DMS153 treated with DMSO at 0.1 percent for 48 hours (cell line): ENCODE data around the gene NDST3.

ENCODE experiments used
- DNase-seq: peaks from one replicate; lab custom pipeline; 2025; ENCODE audit not compliant: unreplicated experiment; lab: John Stamatoyannopoulos, UW

Gene NDST3

DNA sequence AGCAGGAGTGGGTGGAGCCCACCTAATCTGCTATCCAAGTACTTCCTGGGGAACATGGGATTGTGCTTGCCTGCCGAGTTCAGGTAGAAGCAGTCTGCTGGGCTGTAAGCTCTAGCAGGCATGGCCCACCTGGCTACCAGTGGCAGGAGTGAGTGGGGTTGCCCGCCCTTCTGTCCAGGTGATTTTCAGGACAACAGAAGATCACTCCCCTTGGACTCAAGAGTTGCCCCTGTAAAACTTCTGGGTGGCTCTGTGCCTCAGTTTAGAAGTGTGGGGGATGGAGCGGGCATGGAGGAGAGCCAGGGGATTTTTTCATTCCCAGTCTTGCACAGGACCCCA, 43.5 kb downstream of the NDST3 start:
- DNase-seq, result no peak

DNA sequence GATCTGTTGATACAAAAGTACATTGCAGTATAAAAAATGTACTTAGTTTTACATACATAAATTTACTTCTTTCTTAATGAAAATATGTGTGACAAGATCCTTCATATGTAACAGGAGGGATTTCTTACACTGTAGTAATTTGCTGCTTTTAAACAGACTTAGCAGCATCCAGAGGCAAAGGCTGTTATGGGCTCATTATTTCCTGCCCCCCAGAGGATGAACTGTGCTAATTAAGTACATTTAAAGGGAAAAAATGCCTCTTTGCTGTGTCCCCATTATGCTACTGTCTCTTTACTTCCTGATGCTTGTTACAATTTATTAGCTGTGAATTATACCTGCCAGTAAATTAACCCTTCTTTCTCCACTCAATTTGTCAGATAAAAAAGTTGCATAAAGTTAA, 47.1 kb downstream of the NDST3 start:
- no peak for DNase-seq

DNA sequence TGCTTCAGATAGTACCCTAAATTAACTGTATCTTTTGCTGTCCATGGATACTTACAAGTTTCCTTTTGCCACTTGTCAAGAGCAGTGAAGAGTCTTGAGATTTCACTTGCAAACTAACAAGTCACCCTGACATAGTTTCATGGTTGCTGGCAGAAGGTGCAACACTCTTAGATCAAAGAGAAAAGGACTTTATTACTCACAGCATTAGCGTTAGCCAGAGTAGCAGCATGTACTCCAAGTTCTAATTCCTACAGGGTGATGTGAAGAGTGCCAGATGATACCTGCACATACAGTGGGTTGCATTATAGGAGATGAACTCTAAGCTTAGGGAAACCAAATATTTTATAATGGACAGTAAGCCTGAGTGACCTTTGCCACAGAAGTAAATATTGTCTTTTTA, 47.9 kb downstream of the NDST3 start:
- DNase-seq, result no peak

DNA sequence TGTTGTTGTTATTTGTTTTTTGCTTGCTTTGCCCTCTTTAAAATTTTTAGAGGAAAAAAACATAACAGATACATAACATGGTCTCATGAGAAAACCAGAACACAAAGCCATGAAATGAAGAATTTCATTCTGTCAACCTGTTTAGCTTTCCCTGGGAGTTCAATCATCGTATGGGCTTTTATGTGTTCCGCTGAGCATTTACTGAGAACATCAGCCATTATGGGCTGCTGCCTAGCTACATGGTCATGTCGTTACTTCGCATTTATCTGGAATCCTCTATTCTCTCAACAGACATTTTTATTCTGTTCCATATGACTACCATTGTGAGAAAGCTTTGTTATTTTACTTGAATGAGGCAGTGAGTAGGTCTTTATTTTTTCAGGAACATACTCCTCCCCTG, 51.4 kb downstream of the NDST3 start:
- no peak for DNase-seq

DNA sequence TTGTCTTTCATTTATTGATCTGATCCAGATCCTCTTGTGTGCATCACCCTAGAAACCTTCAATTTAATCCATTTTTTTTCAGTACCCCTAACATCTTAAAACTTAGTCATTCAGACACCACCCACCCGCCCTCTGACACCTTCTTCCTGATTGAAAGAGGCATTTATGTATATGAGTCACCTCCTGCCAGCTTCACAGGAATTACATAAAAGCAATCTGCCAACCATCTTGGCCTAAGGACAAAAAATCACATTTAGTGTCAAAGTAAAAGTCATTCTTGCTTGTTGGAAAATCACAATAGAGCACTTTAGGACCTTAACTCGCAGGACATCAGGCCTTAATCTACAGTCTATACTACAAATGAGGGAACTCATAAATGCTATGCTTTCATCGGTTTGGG, 52.1 kb downstream of the NDST3 start:
- no peak for DNase-seq

DNA sequence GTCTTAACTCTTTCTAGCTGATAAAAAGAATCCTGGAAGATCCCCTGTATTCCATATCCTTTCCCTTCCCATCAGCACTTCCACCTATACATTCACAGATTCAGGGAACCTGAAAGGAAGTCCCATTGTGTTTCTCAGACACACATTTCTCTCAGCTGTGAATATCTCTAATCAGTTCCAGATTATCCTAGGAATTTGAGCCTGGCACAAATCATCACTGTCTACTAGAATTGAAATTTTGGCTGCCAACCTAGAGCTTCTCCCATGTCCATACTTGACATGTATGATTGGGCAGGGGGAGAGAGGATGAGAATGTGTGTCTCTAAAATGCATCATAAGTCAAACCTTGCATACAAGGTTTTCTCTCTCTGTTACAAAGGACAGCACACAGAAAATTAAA, 53.1 kb downstream of the NDST3 start:
- DNase-seq, result no peak

DNA sequence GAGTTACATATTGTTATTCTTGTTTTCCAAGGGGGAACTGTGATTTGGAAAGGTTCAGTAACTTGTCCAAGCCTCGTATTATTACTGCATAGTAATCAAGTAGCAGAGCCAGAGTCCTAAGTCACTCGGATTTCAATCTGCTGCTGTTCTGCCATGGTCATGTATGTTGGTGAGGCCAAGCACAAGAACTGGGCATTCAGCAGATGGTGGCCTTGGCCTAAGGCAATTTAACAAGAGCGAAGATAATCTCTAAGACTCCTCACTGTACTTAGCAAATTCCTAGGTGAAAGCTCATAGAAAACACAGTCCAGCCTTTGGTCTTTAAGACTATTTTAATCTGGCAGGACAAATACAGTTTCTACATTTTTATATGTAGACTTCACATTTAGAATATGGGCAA, 64.8 kb downstream of the NDST3 start:
- no peak for DNase-seq

DNA sequence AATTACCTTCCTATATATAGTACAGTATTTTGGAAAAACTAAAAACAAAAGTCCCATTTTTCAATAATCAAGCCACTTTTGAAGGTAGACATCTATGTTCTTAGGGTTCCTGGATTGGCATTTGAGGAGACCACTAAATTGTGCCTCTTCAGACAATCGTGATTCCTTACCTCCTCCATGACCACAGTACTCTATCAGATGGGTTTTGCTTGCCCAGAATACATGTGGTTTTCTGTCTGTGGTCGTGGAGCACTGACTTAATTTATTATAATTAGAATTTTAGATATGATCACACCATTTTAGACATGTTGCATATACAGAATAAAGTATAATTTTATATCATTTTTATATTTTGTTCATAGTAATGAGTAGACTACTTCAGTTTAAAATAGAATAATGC, 67.9 kb downstream of the NDST3 start:
- DNase-seq, result no peak

DNA sequence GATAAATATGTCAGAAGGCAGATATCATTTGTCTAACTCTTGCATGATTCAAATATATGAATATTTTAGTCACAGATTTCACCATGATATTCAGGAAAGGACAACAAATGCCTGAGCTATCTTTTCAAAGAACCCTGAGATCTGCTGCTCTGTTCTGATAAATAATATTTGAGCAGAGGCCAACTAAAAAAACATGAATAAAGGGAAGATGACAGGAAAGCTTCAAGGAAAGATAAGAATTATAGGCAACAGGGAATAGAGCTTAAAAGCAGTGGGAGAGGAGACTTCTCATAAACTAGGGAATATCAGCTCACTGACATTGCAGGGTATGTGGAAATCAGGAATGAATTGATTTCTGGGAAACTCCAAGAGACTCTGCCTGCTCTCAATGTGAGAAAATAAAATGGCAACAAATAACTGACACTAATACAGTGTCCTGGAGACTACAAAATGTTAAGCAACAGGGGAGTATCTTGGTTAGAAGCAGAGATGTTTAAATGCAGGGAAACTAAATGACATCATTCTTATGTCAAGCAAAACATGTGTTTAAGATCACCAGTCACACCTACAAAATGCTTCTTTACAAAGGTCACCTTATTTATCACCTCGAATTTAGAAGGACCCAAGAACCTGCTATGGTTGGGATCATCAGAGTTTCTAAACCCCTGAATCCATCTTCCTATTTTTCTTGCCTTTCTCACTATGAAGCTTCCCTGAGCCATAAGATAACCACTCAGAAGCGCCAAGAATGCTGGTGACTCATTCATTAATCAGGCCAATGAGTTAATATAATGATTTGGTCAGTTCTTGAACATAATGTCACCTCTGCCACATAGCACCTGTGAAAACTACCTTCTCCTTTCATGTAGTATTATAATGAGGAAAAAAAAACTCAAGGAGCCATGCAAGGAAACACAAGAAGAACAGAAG, 78.1 kb downstream of the NDST3 start:
- DNase-seq, result no peak

DNA sequence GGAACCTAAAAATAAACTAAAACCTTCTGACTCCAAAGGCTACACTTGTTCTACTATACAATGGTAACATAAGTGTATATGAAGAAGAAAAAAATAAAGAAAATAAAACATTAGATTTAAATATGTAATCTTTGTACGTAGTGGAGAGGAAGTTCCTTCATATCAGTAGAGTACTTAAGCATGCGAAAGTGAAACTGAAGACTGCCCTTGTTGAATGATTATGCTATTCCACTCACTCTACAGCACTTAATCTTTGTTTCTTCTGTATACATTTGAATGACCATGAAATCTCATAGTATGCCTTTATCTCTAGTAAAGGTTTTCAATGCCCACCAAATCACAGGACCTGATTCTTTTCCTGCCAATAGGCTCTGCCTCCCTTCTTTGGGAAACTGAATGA, 78.9 kb downstream of the NDST3 start:
- DNase-seq, result no peak

DNA sequence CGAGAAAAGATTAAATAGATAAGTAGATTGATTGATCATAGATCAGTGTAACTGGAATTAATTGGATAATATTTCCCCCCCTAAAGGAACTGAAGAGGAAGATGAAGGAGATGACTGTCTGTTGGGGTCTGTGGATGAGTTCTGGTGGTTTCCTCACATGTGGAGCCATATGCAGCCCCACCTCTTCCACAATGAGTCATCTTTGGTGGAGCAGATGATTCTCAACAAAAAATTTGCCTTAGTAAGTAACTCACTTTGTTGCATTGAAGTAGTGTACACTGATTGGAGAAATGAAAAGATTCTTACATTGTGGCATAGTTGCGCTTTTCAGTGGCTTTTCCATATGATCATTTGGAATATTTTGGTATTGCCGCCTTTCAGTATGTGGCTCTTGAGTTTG, 80.4 kb downstream of the NDST3 start:
- DNase-seq, result no peak

DNA sequence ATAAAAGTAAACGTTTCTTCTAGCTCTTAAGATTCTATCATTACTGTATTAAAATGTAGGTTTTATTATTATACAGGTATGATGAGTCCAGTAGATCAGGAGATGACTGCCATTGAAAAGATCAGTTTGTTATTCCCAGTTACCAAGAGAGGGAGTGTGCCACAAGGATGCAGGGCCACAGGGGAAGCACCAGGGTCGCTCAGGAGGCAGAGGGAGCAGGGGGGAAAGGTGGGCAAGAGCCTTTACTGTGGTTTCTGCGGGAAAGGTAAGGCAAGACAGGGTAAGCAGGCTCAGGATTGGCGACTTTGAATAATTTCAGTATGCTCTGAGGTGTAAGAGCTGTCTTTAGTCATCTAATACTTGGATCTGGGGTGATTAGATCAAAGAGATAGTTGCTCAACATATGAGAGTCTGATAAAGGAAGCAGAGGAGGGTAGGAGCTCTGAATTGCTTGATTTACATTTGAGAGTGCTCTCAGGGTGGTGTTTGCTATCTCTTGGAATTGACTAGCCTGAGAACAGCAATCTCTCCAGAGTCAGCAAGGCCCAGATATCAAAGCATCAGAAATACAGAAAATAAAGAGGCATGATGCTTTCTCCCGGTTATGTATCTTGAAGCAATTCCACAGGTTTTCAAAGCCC, 86.0 kb downstream of the NDST3 start:
- no peak for DNase-seq

DNA sequence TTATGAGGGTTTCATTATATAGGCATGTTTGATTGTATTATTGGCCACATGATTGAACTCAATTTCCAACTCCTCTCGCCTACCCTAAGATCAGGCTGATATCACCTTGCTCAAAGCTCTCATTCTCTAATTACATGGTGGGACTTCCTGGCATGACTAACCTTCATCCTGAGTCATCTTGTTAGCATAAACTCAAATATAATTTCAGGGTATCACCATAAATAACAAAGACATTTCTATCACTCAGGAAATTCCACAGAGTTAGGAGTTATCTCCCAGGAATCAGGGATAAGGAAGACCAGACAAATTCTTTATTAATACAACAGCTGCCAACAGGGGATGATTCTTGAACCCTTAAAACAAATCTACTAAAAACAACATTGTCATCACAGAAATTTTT, 90.7 kb downstream of the NDST3 start:
- DNase-seq, result no peak

DNA sequence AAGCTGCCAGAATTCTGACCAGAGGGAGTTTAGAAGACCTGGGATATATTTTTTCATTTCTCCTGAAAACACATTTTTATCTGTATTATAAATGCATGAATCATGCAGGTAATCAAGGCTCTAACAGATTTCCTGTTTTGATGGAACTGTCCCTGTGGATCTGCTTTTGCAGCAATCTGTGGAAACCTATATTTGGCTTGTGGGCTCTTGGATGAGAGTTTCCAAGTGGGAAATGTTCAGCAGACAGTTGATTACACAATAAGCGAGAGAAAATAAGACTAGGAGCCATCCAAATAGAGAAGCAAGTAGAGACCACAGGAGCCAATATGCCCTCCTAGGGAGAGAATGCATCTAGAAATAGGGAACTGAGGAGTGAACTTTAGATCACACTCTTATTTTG, 105.0 kb downstream of the NDST3 start:
- no peak for DNase-seq

DNA sequence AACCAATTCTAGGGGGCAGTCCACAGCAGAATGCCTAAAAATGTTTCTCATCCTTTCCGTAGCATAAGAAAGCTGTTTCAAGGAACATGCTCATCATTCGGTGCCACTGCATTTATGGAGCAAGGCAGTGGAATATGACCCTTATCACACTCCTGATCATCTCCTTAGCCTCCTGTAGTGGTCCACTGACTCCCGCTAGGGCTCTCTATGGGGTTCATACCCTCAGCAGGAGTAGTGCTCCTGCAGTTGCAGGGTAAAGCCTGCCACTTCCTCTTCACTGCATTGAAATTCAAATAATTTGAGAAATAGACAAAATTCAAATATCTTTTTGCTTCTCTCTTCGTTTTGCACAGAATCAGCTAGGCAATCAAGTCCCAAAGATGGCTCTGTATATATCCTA, 107.0 kb downstream of the NDST3 start:
- DNase-seq, result no peak

DNA sequence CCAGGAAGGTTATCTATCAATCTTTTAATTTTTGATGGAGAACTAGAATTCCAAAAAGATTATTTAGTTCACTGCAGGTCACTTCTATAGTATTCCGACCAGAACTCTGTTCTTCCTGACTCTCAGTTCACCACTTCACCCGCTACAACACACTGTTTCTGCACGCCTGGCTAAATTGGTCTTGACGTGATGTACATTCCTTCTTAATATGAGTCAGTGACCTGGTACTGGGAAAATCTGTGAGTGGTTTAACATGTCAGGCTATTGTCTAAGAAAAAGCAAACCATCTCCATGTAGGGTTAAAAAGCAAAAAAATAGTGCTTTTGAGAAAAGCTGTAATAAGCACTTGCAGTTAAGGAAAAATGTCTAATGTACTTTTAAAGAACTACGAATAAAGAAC, 120.4 kb downstream of the NDST3 start:
- no peak for DNase-seq

DNA sequence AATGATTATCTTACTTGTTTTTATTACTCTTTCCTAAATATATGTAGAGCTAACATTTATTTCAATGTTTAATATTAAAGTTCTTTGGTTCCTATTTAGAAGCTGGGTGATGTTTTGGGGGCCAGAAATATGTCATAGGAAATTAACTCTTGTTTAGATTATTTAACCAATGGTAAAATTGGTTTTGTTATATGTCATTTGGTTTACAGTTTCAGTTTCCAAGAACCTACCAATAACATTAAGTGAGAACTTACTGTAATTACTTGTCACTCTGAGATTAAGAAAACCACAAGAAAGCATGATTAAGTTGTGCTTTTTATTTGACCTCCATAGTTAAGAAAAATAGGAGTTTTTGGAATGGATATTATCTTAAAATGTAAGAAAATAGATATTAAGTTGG, 121.2 kb downstream of the NDST3 start:
- no peak for DNase-seq

DNA sequence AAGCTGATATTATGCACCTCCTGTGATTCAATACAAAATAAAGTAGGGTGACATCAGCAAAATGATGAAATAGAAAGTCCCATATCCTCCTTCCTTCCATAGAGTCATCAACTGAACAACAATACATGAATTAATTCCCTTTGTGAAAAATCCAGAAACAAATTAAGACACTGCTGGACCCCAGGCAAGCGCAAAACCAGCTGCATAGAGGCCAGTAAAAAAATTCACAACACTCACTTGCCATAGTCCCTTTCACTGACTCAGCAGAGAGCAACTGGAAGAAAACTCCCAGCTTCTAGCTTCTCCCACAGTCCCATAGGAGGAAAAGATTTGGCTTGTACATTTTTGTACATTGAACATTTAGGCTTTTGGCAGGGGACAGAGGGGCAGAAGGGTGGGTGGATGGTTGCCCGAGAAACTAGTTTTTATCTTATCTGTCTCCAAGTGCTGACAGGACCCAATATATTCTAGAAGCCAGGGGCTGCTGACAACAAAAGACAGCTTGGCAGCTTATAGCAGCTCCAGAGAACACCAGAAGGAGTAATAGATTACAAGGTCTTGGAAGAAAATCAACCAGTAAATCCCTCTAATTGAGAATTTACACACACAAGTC, 124.6 kb downstream of the NDST3 start:
- DNase-seq, result no peak

DNA sequence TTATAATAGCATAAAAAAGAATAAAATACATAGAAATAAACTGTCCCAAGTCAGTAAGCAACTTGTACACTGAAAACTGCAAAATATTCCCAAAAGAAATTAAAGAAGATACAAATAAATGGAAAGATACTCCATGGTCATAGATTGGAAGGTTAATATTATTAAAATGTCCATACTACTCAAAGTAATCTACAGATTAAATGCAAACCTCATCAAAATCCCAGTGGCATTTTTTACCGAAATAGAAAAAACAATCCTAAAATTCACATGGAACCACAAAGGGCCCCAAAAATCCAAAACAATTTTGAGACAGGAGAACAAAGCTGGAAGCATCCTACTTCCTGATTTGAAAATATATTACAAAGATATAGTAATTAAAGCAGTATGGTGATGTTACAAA, 133.0 kb downstream of the NDST3 start:
- DNase-seq, result no peak

DNA sequence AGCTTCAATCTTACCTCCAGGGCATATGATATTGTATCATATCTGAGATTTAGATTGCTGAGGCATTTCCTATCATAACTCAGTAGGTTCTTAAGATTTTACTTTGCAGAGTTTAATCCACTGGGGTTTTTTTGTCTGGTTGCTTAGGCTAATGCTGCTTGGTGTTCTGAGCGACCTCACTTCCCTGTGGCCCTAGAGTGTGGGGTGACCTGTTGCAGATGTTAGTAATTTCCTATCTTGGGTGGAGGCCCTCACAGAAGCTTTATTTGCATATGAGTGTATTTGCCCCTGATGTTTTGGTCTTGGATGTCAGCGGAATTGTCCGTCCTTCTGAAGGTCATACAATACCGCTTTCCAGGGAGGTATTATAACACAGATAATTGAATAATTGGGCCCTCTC, 137.1 kb downstream of the NDST3 start:
- DNase-seq, result no peak

DNA sequence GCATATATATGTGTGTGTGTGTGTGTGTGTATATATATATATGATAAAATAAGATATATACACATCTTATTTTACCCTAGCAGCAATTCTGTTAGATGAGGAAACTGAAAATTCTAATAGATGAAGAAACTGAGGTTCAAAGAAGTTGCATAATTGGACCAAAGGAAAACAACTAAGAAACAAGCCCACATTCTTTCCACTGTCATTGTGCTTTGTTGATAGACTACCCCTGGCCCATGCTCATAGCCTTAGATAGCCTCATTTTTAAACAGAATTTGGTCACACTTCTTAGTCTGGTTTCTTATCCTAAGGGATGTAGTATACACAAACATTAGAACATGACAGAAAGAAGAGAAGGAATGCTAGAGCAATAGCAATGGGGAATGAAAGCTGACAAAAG, 138.8 kb downstream of the NDST3 start:
- DNase-seq, result no peak

DNA sequence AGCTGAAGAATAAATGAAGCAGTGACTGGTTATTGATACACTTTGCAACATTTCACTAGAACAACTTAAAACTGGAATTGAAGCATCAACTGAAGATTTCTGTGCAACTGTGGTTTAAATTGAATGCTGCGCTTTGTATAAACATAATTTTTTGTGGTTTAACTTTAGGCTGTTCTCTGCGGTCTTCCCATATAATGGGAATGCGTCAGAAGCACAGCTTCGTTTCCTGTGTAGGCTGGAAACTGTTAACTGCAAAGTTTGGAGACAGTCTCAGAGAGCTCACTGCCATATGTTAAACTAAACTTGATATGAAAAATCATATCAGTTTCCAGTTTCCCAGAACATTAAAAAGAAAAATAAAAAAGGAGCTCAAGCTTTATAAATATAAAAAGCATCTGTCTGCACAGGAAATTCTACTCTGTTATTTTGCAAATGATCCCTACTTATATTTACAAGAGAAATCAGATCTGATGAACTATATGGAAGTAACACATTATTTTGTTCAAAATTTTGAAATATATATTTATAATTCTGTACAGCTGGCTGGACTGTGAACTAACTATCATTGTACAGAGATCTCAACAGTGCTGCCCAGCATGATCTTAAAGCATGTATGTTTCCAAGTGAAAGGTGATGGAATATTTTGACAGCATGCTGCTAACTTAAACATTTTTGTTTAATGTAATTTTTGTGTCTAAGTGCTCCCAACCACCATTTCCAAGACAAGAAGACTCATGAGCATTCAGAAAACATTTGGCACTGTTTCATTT, 139.9 kb downstream of the NDST3 start:
- DNase-seq, result no peak
